MCF 10A (cell line): ENCODE measurements around the gene LDB3. TPM values are rescaled to one million over a fixed set of nuclear protein-coding genes. Genes with fewer than 3 reads are reported as not detected.

Source experiments
- BruUV-seq: library from RNA; stranded (reverse); fragments of 400-500 nt; replicated peaks from 2 replicates; lab custom pipeline; 2021; lab: Mats Ljungman, UMichigan
- CTCF ChIA-PET: fragments of 300-600 bp; sonication (Branson Sonifier 250); formaldehyde crosslinking; extraction: SDS; loops from one replicate; lab custom pipeline; 2021; ENCODE audit warnings: antibody characterized with exemption, inconsistent platforms; lab: Yijun Ruan, JAX
- POLR2A ChIA-PET: fragments of 300-600, 350-650 bp; sonication (Branson Sonifier 250); formaldehyde crosslinking; extraction: SDS; loops from one replicate; lab custom pipeline; 2020; ENCODE audit warnings: antibody characterized with exemption, inconsistent platforms; lab: Yijun Ruan, JAX
- DNase-seq: peaks from one replicate; pipeline ENCODE4 v3.0.0-alpha.2; 2018; ENCODE audit not compliant: unreplicated experiment
- H3K27ac Mint-ChIP-seq: one replicate; pipeline ENCODE4 v1.8.0; 2022; ENCODE audit warnings: mild to moderate bottlenecking, low read depth, mixed read lengths; ENCODE audit not compliant: unreplicated experiment
- H3K27me3 Mint-ChIP-seq: one replicate; pipeline ENCODE4 v1.8.0; 2022; ENCODE audit warnings: mixed read lengths; ENCODE audit not compliant: insufficient read depth, unreplicated experiment
- H3K36me3 Mint-ChIP-seq: one replicate; pipeline ENCODE4 v1.8.0; 2022; ENCODE audit warnings: mild to moderate bottlenecking, moderate library complexity, mixed read lengths; ENCODE audit not compliant: insufficient read depth, unreplicated experiment
- H3K4me1 Mint-ChIP-seq: one replicate; pipeline ENCODE4 v1.8.0; 2022; ENCODE audit warnings: mixed read lengths; ENCODE audit not compliant: insufficient read depth, unreplicated experiment
- H3K4me3 Mint-ChIP-seq: one replicate; pipeline ENCODE4 v1.8.0; 2022; ENCODE audit warnings: mild to moderate bottlenecking, moderate library complexity, mixed read lengths; ENCODE audit not compliant: unreplicated experiment
- H3K9me3 Mint-ChIP-seq: one replicate; pipeline ENCODE4 v1.8.0; 2022; ENCODE audit warnings: mixed read lengths; ENCODE audit not compliant: unreplicated experiment
- CTCF ChIP-seq: fragments of 200-600 bp; IDR thresholded peaks from one replicate; pipeline ENCODE4 v1.8.0; 2022; ENCODE audit warnings: antibody characterized with exemption, mild to moderate bottlenecking; ENCODE audit not compliant: unreplicated experiment
- intact Hi-C: fragments of 100-400 bp; cut with micrococcal nuclease; formaldehyde crosslinking; loops from 2 replicates; pipeline ENCODE4 v1.14.1; 2022
- total RNA-seq: library from RNA; stranded (reverse); gene quantifications from 2 replicates; pipeline ENCODE4 v1.2.3, GENCODE V29; 2022

Gene LDB3
- total RNA-seq, 1 experiment from 2014 or later = 0.23 TPM

DNA sequence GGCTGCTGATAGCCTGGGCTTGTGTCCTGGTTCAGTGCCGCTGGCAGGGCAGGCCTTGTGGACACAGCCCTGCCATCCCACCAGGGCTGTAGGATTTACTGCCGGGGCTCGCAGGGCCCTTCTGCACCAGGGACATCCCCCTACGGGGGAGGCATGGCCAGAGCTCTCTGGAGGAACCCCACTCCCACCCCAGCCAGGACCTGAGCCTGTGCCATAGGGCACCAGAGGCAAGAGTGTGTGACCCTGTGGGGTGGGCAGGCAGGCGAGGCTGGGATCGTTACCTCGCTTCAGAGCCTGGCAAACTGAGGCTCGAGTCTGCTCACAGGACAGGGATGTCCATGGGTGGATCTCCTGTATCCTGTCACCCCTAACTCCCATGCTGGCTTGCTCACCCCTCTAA is 2.6 kb downstream of the LDB3 start:
- Mint-ChIP-seq H3K4me3 (no peak overlapping the region), H3K27ac (no peak overlapping the region)
- CTCF ChIA-PET = interaction anchor here (0.6 to 0.7 kb wide), 2 partner anchors 17 to 29 kb away, joined by 3 read pairs; no protein-coding TSS in a partner anchor

DNA sequence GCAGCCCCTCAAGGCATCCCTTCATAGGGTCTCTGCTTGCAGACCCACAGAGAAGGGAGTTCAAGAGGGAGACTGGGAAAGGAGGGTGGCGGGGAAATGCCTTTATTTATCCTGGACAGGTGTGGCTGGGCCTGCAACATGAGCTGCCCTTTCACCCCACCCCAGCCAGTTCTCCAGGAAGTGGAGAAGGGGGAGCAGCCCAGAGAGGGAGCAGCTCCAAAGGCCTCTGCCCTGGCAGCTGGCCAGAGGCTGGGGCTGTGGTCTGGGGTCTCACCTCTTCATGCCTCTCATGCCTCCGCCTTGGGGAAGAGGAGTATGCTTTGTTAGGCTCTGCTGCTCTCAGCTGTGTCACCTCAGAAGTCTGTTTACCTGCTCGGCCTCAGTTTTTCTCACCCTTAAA is 3.1 kb downstream of the LDB3 start:
- CTCF ChIA-PET = interaction anchor here (0.6 to 0.7 kb wide), 2 partner anchors 29 to 228 kb away, joined by 3 to 4 read pairs; no protein-coding TSS in a partner anchor
- intact Hi-C loops = no loop called here
- Mint-ChIP-seq H3K27ac (no peak overlapping the region), H3K36me3 (no peaks in the 10 kb centered on the region), H3K4me1 (peaks cover 7% of the 10 kb centered on the region), H3K27me3 (no peaks in the 10 kb centered on the region), H3K4me3 (no peak overlapping the region), H3K9me3 (no peaks in the 10 kb centered on the region)
- BruUV-seq = no TSS peak
- POLR2A ChIA-PET = no interaction called here
- no peak for DNase-seq
- no peak for TF ChIP-seq CTCF

More for the DNA sequence above, 2.6 kb downstream of the LDB3 start:
- H3K36me3 Mint-ChIP-seq = no peaks in the 10 kb centered on the region
- H3K27me3 Mint-ChIP-seq = no peaks in the 10 kb centered on the region
- H3K4me1 Mint-ChIP-seq = peaks cover 7% of the 10 kb centered on the region
- DNase-seq = no peak
- intact Hi-C loops = no loop called here
- no peaks in the 10 kb centered on the region for H3K9me3 Mint-ChIP-seq
- TF ChIP-seq CTCF = no peak
- no TSS peak for BruUV-seq
- POLR2A ChIA-PET = no interaction called here

- no peak overlapping the region for H3K27ac Mint-ChIP-seq
- no TSS peak for BruUV-seq
- H3K4me1 Mint-ChIP-seq = peaks cover 7% of the 10 kb centered on the region
- H3K36me3 Mint-ChIP-seq = no peaks in the 10 kb centered on the region
- ChIA-PET POLR2A (no interaction called here), CTCF (interaction anchor here (0.6 kb wide), 2 partner anchors 228 to 234 kb away, joined by 3 to 4 read pairs; no protein-coding TSS in a partner anchor)
- no peak for DNase-seq
- H3K9me3 Mint-ChIP-seq = no peaks in the 10 kb centered on the region
- TF ChIP-seq CTCF = no peak
- H3K4me3 Mint-ChIP-seq = no peak overlapping the region
- intact Hi-C loops = no loop called here
- no peaks in the 10 kb centered on the region for H3K27me3 Mint-ChIP-seq
Measured at GRCh38 chr10:86671985-86672710, 3.8 kb downstream of the LDB3 start.

DNA sequence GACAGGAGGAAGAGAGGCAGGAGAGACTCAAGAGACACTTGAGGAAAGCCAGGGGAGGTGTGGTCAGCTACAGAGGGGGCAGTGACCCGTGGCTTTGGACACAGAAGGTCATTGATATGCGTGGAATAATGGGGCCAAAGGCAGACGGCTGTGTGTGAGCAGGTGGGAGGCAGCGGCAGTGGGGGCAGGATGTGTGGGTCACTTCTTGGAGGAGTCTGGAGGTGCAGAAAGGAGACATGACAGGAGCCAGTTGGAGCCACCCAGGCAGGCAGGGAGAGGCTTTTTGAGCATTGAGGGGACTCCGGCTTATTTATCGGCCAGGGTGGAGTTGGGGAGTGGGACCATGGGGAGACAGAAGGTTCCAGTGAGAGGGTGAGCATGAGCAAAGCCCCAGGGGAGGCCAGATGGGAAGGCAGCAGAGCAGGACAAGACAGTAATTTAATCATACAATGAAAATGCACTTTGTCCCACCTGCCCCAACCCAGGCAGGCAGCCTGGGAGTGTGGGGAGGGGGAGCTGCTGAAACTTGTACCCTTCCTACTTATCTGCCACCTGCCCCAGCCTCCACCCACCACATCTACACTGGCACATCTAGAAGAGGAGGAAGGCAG is 5.0 kb downstream of the LDB3 start:
- Mint-ChIP-seq H3K4me1 (peaks cover under 1% of the 10 kb centered on the region), H3K27ac (no peak overlapping the region), H3K9me3 (no peaks in the 10 kb centered on the region), H3K27me3 (no peaks in the 10 kb centered on the region), H3K4me3 (no peak overlapping the region), H3K36me3 (no peaks in the 10 kb centered on the region)
- DNase-seq = no peak
- CTCF ChIA-PET = no interaction called here
- POLR2A ChIA-PET = no interaction called here
- TF ChIP-seq CTCF = no peak
- no TSS peak for BruUV-seq
- intact Hi-C loops = no loop called here
